Measurements from ENCODE around the gene UBASH3B. TPM values are rescaled to one million over a fixed set of nuclear protein-coding genes. Genes with fewer than 3 reads are reported as not detected.
A peak's percentile ranks its signal among the peaks of the same experiment; 100 is the strongest.

Gene UBASH3B
- total and polyA plus RNA-seq, 2 of the 13 experiments (the other 11 are each of a cell fraction or from before 2014, with no cell fraction given), result 4.4 to 7.6 TPM

GRCh38 chr11:122650619-122651018, 4.9 kb upstream of the UBASH3B start (continued):
- TF ChIP-seq RNF219 (CRISPR knock-in tag; IDR thresholded peaks at IDR 0.05) (no peak), ZNF235 (CRISPR knock-in tag; IDR thresholded peaks at IDR 0.05; ENCODE audit: borderline replicate concordance) (no peak), GPN1 (CRISPR knock-in tag; IDR thresholded peaks at IDR 0.05; ENCODE audit: borderline replicate concordance) (no peak)

DNA sequence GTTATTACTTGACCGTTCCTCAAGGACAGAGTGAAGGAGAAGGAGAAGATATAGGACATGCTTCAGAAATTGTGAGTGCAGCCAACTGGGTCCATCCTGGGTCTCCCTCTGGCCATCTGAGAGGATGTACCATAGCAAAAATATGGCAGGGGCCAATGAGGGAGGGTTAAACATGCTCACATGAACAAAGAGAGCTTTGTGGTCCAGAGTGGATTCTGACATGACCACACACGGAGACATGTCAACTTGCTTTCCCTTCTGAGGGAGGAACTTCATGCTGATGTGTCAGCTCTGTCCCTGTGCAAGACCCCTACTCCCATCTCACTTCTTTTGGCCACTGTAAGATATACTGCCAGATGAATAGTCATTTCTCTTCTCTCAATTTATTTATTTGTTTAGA, 3.0 kb upstream of the UBASH3B start:
- H4K20me1 ChIP-seq (ENCODE audit: insufficient read depth, low read length), result no peaks in the 10 kb centered on the region
- FAIRE-seq (no peak), DNase-seq (ENCODE audit: low spot score) (peak; percentile 55), ATAC-seq (no peak)
- no peak overlapping the region for H3K4me2 ChIP-seq (ENCODE audit: low read depth, low read length)
- in situ Hi-C loops (cut with HindIII; ENCODE audit: extremely low pct_ligation_motif_present, low pct_unique_long_range_greater_than_20kb), result no loop called here
- no peaks in the 10 kb centered on the region for H3K36me3 ChIP-seq (replicated peaks in 1 of 2; ENCODE audit: control insufficient read depth in 1 of 2, insufficient read depth in 2 of 2, low read length in 2 of 2)
- no peak overlapping the region for H2AFZ ChIP-seq (ENCODE audit: low read length)
- BruUV-seq (replicated peaks), result no TSS peak
- H3K9ac ChIP-seq (ENCODE audit: insufficient read depth, low read depth, low read length), result no peak overlapping the region
- peaks cover 0 to 19% of the 10 kb centered on the region in 2 experiments; a peak in 4 of 5 replicates for H3K27me3 ChIP-seq (ENCODE audit: control insufficient read depth in 1 of 2, insufficient read depth in 2 of 2, low read length in 2 of 2)
- H3K79me2 ChIP-seq (ENCODE audit: insufficient read depth, low read length), result peaks cover 3% of the 10 kb centered on the region
- POLR2A ChIA-PET, result no interaction called here
- intact Hi-C loops (cut with micrococcal nuclease; ENCODE audit: unreplicated experiment), result no loop called here
- H3K27ac ChIP-seq (ENCODE audit: extremely low read length, insufficient read depth, low read length), result no peak overlapping the region
- WGBS (ENCODE audit: low lambda C conversion rate), result 8% methylated on average over 2 of the region's 2 CpGs
- no peak for TF ChIP-seq KAT8 (CRISPR knock-in tag; IDR thresholded peaks at IDR 0.05)
- TF ChIP-seq, protein P1, sequence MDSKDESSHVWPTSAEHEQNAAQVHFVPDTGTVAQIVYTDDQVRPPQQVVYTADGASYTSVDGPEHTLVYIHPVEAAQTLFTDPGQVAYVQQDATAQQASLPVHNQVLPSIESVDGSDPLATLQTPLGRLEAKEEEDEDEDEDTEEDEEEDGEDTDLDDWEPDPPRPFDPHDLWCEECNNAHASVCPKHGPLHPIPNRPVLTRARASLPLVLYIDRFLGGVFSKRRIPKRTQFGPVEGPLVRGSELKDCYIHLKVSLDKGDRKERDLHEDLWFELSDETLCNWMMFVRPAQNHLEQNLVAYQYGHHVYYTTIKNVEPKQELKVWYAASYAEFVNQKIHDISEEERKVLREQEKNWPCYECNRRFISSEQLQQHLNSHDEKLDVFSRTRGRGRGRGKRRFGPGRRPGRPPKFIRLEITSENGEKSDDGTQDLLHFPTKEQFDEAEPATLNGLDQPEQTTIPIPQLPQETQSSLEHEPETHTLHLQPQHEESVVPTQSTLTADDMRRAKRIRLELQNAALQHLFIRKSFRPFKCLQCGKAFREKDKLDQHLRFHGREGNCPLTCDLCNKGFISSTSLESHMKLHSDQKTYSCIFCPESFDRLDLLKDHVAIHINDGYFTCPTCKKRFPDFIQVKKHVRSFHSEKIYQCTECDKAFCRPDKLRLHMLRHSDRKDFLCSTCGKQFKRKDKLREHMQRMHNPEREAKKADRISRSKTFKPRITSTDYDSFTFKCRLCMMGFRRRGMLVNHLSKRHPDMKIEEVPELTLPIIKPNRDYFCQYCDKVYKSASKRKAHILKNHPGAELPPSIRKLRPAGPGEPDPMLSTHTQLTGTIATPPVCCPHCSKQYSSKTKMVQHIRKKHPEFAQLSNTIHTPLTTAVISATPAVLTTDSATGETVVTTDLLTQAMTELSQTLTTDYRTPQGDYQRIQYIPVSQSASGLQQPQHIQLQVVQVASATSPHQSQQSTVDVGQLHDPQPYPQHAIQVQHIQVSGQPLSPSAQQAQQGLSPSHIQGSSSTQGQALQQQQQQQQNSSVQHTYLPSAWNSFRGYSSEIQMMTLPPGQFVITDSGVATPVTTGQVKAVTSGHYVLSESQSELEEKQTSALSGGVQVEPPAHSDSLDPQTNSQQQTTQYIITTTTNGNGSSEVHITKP (CRISPR knock-in tag; IDR thresholded peaks at IDR 0.05; ENCODE audit: low read depth), result peak; percentile 63; the same call in 1 of the 2 replicates
- 0 out of 2 replicates have a peak, but pooled peaks have one; percentile 49 for TF ChIP-seq ZNF644 (CRISPR knock-in tag; IDR thresholded peaks at IDR 0.05; ENCODE audit: low read depth)
- 0 out of 2 replicates have a peak, but pooled peaks have one; percentile 11 for TF ChIP-seq SAP130 (CRISPR knock-in tag; IDR thresholded peaks at IDR 0.05; ENCODE audit: low read depth)
- TF ChIP-seq RBM39 (IDR thresholded peaks at IDR 0.05; ENCODE audit: low read depth, low read length, poor library complexity, severe bottlenecking), result no peak
- no peaks in the 10 kb centered on the region for H3K9me3 ChIP-seq (ENCODE audit: low read length)
- no peak overlapping the region for H3K4me3 ChIP-seq (replicated peaks in 1 of 3; ENCODE audit: insufficient read depth in 1 of 3, low read depth in 2 of 3, low read length in 3 of 3)
- peaks cover 34% of the 10 kb centered on the region for H3K4me1 ChIP-seq (ENCODE audit: insufficient read depth, low read length)
- CTCF ChIA-PET (ENCODE audit: low intra/inter-chr PET ratio, low total read pairs), result no interaction called here

All from HepG2 (cell line).